Ishikawa (cell line): Measurements from ENCODE around the gene PSAP.

Experiments used
- CEBPB ChIP-seq: IDR thresholded peaks from 2 replicates; pipeline ENCODE4 v1.6.1; 2012
- CREB1 ChIP-seq: IDR thresholded peaks from 2 replicates; pipeline ENCODE4 v1.6.1; 2012; ENCODE audit warnings: low read depth
- EGR1 ChIP-seq: IDR thresholded peaks from 2 replicates; pipeline ENCODE4 v1.6.1; 2012
- EP300 ChIP-seq: IDR thresholded peaks from 2 replicates; pipeline ENCODE4 v1.6.1; 2012; ENCODE audit warnings: borderline replicate concordance
- FOXM1 ChIP-seq: IDR thresholded peaks from 2 replicates; pipeline ENCODE4 v1.6.1; 2012; ENCODE audit warnings: low read depth, borderline replicate concordance
- NFIC ChIP-seq: IDR thresholded peaks from 2 replicates; pipeline ENCODE4 v1.6.1; 2012
- RAD21 ChIP-seq: IDR thresholded peaks from 2 replicates; pipeline ENCODE4 v1.6.1; 2012; ENCODE audit warnings: low read depth
- TAF1 ChIP-seq: IDR thresholded peaks from 2 replicates; pipeline ENCODE4 v1.6.1; 2012; ENCODE audit warnings: low read depth, mild to moderate bottlenecking
- TCF12 ChIP-seq: IDR thresholded peaks from 2 replicates; pipeline ENCODE4 v1.6.1; 2012; ENCODE audit warnings: low read depth
- TEAD4 ChIP-seq: IDR thresholded peaks from 2 replicates; pipeline ENCODE4 v1.6.1; 2012
- YY1 ChIP-seq: IDR thresholded peaks from 2 replicates; pipeline ENCODE4 v1.6.1; 2012; ENCODE audit warnings: low read depth
- ZBTB7A ChIP-seq: IDR thresholded peaks from 2 replicates; pipeline ENCODE4 v1.6.1; 2012; ENCODE audit warnings: low read depth
- TF ChIP-seq, protein P1 (sequence below): IDR thresholded peaks from 2 replicates; pipeline ENCODE4 v1.6.1; 2012; ENCODE audit warnings: low read depth, mild to moderate bottlenecking
- TF ChIP-seq, protein P2 (sequence below): IDR thresholded peaks from 2 replicates; pipeline ENCODE4 v1.6.1; 2012
- TF ChIP-seq, protein P3 (sequence below): IDR thresholded peaks from 2 replicates; pipeline ENCODE4 v1.6.1; 2012

The PSAP gene

DNA sequence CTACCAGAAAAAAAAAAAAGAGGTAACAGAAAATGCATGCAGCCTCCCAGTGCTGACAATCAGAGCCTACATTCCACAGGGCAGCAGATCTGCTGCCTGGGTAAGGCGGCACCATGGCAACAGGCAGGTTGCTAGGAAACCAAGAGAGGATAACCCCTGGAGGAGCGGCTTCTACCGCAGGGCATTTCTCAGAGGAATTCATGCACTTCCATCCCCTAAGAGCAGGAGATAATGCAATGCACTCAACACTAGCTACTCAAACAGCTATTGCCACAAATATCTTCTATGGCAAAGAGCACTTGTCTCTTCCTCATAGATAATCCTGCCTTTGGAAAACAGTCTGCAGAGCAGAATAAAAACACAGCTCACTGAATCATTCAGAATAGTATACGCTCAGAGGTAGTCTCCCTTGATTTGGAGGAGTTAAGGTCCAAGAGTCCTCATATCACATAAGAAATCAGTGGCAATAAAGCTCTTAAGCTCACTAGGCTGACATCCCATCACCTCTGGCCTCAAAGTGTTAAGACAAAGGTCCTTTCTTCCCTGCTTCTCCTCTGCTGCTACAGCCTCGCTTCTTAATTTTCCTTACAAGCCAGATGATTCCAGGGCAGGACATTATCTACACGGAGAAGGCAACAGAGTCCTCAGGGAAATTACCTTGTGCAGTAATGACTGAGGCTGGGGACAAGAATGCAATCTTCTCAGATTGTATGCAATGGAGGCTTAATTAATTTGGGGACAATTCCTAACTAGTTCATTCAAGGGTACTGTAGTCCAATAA, 10.7 kb downstream of the PSAP start:
- peak; percentile 59 for TF ChIP-seq TEAD4
- TF ChIP-seq, protein P1, sequence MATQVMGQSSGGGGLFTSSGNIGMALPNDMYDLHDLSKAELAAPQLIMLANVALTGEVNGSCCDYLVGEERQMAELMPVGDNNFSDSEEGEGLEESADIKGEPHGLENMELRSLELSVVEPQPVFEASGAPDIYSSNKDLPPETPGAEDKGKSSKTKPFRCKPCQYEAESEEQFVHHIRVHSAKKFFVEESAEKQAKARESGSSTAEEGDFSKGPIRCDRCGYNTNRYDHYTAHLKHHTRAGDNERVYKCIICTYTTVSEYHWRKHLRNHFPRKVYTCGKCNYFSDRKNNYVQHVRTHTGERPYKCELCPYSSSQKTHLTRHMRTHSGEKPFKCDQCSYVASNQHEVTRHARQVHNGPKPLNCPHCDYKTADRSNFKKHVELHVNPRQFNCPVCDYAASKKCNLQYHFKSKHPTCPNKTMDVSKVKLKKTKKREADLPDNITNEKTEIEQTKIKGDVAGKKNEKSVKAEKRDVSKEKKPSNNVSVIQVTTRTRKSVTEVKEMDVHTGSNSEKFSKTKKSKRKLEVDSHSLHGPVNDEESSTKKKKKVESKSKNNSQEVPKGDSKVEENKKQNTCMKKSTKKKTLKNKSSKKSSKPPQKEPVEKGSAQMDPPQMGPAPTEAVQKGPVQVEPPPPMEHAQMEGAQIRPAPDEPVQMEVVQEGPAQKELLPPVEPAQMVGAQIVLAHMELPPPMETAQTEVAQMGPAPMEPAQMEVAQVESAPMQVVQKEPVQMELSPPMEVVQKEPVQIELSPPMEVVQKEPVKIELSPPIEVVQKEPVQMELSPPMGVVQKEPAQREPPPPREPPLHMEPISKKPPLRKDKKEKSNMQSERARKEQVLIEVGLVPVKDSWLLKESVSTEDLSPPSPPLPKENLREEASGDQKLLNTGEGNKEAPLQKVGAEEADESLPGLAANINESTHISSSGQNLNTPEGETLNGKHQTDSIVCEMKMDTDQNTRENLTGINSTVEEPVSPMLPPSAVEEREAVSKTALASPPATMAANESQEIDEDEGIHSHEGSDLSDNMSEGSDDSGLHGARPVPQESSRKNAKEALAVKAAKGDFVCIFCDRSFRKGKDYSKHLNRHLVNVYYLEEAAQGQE, result no peak
- TF ChIP-seq FOXM1, result peak; percentile 47; the same call in 1 of the 2 replicates

DNA sequence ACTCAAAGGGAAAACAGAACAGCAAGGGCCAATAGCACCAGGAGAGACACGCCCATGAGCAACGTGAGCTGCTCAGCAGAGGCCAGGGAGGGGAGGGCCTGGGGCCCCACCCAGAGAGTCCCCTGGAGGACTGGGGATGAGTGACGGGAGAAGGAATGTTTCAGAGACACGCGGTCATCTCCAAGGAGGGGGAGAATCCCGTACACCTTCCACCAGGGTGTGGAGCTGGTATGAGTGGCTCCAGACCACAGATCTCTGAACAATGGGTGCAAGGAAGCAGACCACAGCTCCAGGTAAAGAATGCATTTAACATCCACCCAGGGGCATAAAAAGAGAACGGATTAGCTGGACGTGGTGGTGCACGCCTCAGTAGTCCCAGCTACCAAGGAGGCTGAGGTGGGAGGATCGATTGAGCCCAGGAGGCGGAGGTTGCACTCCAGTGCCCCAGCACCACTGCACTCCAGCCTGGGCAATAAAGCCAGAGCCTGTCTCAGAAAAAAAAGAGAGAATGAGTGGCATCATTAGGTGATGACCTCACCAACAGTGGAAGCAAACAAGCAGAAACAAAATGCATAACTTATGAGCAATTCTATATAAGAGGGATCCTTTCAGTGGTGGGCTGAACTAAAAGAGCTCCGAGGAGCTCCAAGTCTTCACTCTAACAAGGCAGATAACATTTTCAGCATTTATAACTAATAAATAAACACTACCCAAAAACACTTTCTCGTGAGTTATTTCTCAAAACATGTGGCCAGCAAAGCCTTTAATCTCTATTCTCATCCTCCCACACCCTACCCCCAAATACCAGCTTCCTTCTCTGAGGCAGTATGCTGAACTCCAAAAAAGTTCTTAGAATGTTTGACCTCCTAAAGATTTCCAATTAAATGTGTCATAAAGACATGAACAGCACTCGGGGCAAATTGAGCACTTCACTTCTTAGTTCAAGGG, 12.5 kb downstream of the PSAP start:
- 0 out of 2 replicates have a peak, but pooled peaks have one; percentile 14 for TF ChIP-seq NFIC
- TF ChIP-seq FOXM1, result no peak
- peak; percentile 17; the same call in 1 of the 2 replicates for TF ChIP-seq TEAD4
- TF ChIP-seq, protein P1, result peak; percentile 22; the same call in 1 of the 2 replicates

DNA sequence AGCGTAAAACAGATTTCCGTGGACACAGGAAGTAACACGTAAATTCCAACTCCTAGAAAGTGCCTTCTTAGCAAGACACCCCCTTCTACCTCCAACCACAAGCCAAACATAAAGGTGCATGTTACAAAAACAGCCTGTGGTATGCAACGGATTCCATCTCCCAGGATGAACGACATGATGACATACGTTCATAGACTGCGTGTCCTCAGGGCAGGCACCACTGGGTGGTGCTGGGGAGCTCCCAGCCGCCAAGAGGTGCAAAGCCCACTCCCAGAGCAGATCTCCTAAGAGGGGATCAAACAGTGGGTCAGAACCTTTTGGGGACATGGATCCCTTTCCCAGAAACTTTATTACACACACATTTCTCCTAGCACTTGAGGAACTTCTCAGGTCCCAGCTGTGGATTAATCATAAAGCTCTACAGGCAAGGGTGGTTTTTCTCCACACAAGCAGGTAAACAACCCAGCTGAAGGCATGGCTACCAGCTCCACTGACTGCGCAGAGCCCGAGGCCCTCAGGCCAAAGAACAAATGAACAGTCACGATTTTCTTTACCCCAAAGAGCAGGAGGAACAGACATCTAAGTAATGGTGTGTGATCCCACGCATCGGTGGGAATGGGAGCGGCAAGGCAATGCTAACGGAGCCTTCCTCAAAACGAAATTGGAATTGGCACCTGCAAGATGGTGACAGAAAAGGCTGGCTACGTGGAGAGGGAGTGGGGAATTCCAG, 13.8 kb downstream of the PSAP start:
- TF ChIP-seq FOXM1 (no peak), EP300 (no peak), TAF1 (no peak), EGR1 (no peak), RAD21 (no peak), TCF12 (no peak), CREB1 (no peak), YY1 (no peak), ZBTB7A (no peak), NFIC (no peak), CEBPB (no peak), TEAD4 (no peak)
- TF ChIP-seq, protein P1, result no peak
- TF ChIP-seq, protein P2, sequence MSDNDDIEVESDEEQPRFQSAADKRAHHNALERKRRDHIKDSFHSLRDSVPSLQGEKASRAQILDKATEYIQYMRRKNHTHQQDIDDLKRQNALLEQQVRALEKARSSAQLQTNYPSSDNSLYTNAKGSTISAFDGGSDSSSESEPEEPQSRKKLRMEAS, result no peak
- TF ChIP-seq, protein P3, sequence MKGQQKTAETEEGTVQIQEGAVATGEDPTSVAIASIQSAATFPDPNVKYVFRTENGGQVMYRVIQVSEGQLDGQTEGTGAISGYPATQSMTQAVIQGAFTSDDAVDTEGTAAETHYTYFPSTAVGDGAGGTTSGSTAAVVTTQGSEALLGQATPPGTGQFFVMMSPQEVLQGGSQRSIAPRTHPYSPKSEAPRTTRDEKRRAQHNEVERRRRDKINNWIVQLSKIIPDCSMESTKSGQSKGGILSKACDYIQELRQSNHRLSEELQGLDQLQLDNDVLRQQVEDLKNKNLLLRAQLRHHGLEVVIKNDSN, result no peak

DNA sequence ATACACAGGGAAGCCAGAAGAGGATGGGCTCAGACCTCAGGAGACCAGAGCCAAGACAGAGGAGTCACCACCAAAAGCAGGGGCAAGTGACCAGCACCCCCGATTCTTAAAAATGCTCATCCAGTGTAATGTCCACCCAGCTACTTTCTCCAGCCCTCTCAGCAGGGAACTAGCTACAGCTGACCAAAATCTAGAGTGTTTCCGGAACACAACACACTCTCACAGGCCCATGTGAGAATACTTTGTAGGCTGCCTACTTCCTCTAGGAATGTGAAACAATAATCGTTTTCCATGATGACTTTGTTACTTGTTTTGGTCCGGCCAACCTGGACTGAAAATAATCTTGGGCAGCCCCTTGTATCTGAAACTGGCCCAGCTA, 14.5 kb downstream of the PSAP start:
- TF ChIP-seq, protein P1, result no peak
- TF ChIP-seq TAF1, result no peak
